CD14-positive monocyte (primary cell): ENCODE results near the gene CHERP. TPM values are rescaled to one million over a fixed set of nuclear protein-coding genes. Genes with fewer than 3 reads are reported as not detected.

Experiments used
- DNase-seq, 3 donors: peaks; one replicate each; pipeline ENCODE4 v3.0.0-alpha.2; 2011 to 2022
- H2AFZ ChIP-seq: 2 replicates; pipeline ENCODE4 v1.6.0; 2012; ENCODE audit warnings: mild to moderate bottlenecking, low read depth, low read length, inconsistent platforms; ENCODE audit not compliant: insufficient read depth, poor library complexity, severe bottlenecking
- H3K27ac ChIP-seq, 2 donors: 1 replicate in 1 of 2; 2 replicates in 1 of 2; pipeline ENCODE4 v1.5.1; 2012 to 2013; ENCODE audit warnings: low read length in 2 of 2, control low read depth in 1 of 2, inconsistent platforms in 1 of 2, low read depth in 1 of 2, mild to moderate bottlenecking in 1 of 2
- H3K27me3 ChIP-seq, 2 donors: one replicate each; pipeline versions ENCODE4 v1.6.0 to v1.6.1; 2011 to 2013; ENCODE audit warnings: low read length in 2 of 2; ENCODE audit not compliant: control insufficient read depth in 2 of 2, insufficient read depth in 2 of 2
- H3K36me3 ChIP-seq, 2 donors: replicated peaks in 1 of 2; 1 replicate in 1 of 2; 2 replicates in 1 of 2; pipeline versions ENCODE4 v1.5.1 to v1.6.1; 2012 to 2013; ENCODE audit warnings: low read length in 2 of 2, control low read depth in 1 of 2, inconsistent platforms in 1 of 2, mild to moderate bottlenecking in 1 of 2; ENCODE audit not compliant: insufficient read depth in 2 of 2, control insufficient read depth in 1 of 2
- H3K4me1 ChIP-seq, 2 donors: 1 replicate in 1 of 2; 2 replicates in 1 of 2; pipeline versions ENCODE4 v1.5.1 to v1.6.1; 2012 to 2013; ENCODE audit warnings: low read length in 2 of 2, control low read depth in 1 of 2, inconsistent platforms in 1 of 2, mild to moderate bottlenecking in 1 of 2, moderate library complexity in 1 of 2; ENCODE audit not compliant: insufficient read depth in 2 of 2, control insufficient read depth in 1 of 2
- H3K4me2 ChIP-seq: replicated peaks from 2 replicates; pipeline ENCODE3; 2012; ENCODE audit warnings: low read length, moderate library complexity, mild to moderate bottlenecking; ENCODE audit not compliant: poor library complexity, severe bottlenecking; ENCODE audit errors: extremely low read depth
- H3K4me3 ChIP-seq, 3 experiments: fragments of 200-600 bp in 1 of 3; sonication (generic) in 1 of 3; replicated peaks in 1 of 3; 1 replicate in 2 of 3; 2 replicates in 1 of 3; pipeline ENCODE4 v1.5.1; 2011 to 2013; ENCODE audit warnings: low read length in 3 of 3, mild to moderate bottlenecking in 3 of 3, control low read depth in 2 of 3, low read depth in 2 of 3, inconsistent platforms in 1 of 3, moderate library complexity in 1 of 3
- H3K79me2 ChIP-seq: 2 replicates; pipeline ENCODE4 v1.6.0; 2012; ENCODE audit warnings: mild to moderate bottlenecking, control low read depth, inconsistent platforms, low read length, moderate library complexity; ENCODE audit not compliant: insufficient read depth
- H3K9ac ChIP-seq: 2 replicates; pipeline ENCODE4 v1.6.0; 2017; ENCODE audit warnings: low read length, mild to moderate bottlenecking; ENCODE audit not compliant: insufficient read depth, poor library complexity, severe bottlenecking
- H3K9me3 ChIP-seq, 2 donors: replicated peaks in 1 of 2; 1 replicate in 1 of 2; 2 replicates in 1 of 2; pipeline versions ENCODE4 v1.5.1 to v1.6.1; 2012 to 2013; ENCODE audit warnings: low read length in 2 of 2, control low read depth in 1 of 2; ENCODE audit not compliant: control insufficient read depth in 1 of 2, insufficient read depth in 1 of 2
- H4K20me1 ChIP-seq: 2 replicates; pipeline ENCODE4 v1.6.0; 2012; ENCODE audit warnings: mild to moderate bottlenecking, low read length, control low read depth, moderate library complexity; ENCODE audit not compliant: insufficient read depth
- H3K27ac Mint-ChIP-seq, 7 donors: one replicate each; pipeline ENCODE4 v1.8.0; 2020; ENCODE audit warnings: mild to moderate bottlenecking in 7 of 7, mixed read lengths in 7 of 7, moderate library complexity in 6 of 7, inconsistent platforms in 2 of 7
- H3K27me3 Mint-ChIP-seq, 3 donors: one replicate each; pipeline ENCODE4 v1.8.0; 2021 to 2022; ENCODE audit warnings: low read depth in 3 of 3, mild to moderate bottlenecking in 3 of 3, mixed read lengths in 3 of 3, moderate library complexity in 3 of 3, inconsistent platforms in 1 of 3
- H3K36me3 Mint-ChIP-seq, 2 donors: one replicate each; pipeline ENCODE4 v1.8.0; 2020; ENCODE audit warnings: mixed read lengths in 2 of 2, inconsistent platforms in 1 of 2, mild to moderate bottlenecking in 1 of 2
- H3K4me1 Mint-ChIP-seq: one replicate; pipeline ENCODE4 v1.8.0; 2020; ENCODE audit warnings: mild to moderate bottlenecking, mixed read lengths
- H3K4me3 Mint-ChIP-seq, 2 donors: one replicate each; pipeline ENCODE4 v1.8.0; 2020; ENCODE audit warnings: mild to moderate bottlenecking in 2 of 2, mixed read lengths in 2 of 2, moderate library complexity in 1 of 2
- H3K9me3 Mint-ChIP-seq, 7 donors: one replicate each; pipeline ENCODE4 v1.8.0; 2020 to 2022; ENCODE audit warnings: mixed read lengths in 7 of 7, mild to moderate bottlenecking in 6 of 7, moderate library complexity in 6 of 7, inconsistent platforms in 2 of 7
- CTCF ChIP-seq: fragments of 200-600 bp; IDR thresholded peaks from one replicate; pipeline ENCODE4 v1.8.0; 2022; ENCODE audit warnings: antibody characterized with exemption, mild to moderate bottlenecking
- WGBS: methylation state at CpG from one replicate; pipeline ENCODE4 v1.1.5; 2013; ENCODE audit warnings: missing lambda C conversion rate; ENCODE audit not compliant: insufficient coverage; 5-methylcytosine and 5-hydroxymethylcytosine counted together
- intact Hi-C, 2 donors: fragments of 100-400 bp; cut with micrococcal nuclease; formaldehyde crosslinking; loops; one replicate each; pipeline versions ENCODE4 v1.15.0 to v1.15.1; 2023
- polyA plus RNA-seq, 3 donors: library from polyadenylated mRNA; depleted of rRNA in 1 of 3; unstranded in 2 of 3; stranded (reverse) in 1 of 3; fragments of 300-500 nt in 2 of 3; fragments of >200 nt in 1 of 3; fragmentation: Illumina TruSeq in 2 of 3; gene quantifications; 1 replicate in 2 of 3; 2 replicates in 1 of 3; pipeline ENCODE4 v1.2.3, GENCODE V29; 2012 to 2021
- small RNA-seq: library from RNA; depleted of rRNA; stranded (forward); fragments of <200 nt; gene quantifications from one replicate; pipeline ENCODE3, GENCODE V24; 2012; ENCODE audit warnings: low read depth; ENCODE audit not compliant: insufficient read length

The CHERP gene
- polyA plus RNA-seq, 3 donors, result 3.2 to 18.8 (median 5.3) TPM

GRCh38 chr19:16470911-16471811 lies 71.1 kb downstream of the CHERP start:
- DNase-seq, result peak in 1 of 3 donors; percentile 16
- Histone ChIP-seq H3K27ac (peak overlapping the region in 1 of 2 donors; percentile 59), H3K36me3 (no peaks in the 10 kb centered on the region), H3K4me2 (peak overlapping the region; percentile 97), H4K20me1 (peaks cover 48% of the 10 kb centered on the region), H3K79me2 (peaks cover 54% of the 10 kb centered on the region), H3K27me3 (no peaks in the 10 kb centered on the region), H3K4me1 (peaks cover 22 to 30% of the 10 kb centered on the region in 2 donors), H3K4me3 (peak overlapping the region; percentile 58 to 89 (median 67)), H2AFZ (peak overlapping the region; percentile 73), H3K9ac (peak overlapping the region; percentile 79), H3K9me3 (peaks cover 0 to 8% of the 10 kb centered on the region in 2 donors)
- intact Hi-C loops, result loop anchor here in 1 of 2 donors (2.0 kb wide), 1 partner anchor 24 kb away; no protein-coding TSS in a partner anchor
- Mint-ChIP-seq H3K4me1 (peaks cover 31% of the 10 kb centered on the region), H3K36me3 (peaks cover 15% of the 10 kb centered on the region in 2 donors), H3K27me3 (peaks cover 0 to 2% (median 0%) of the 10 kb centered on the region in 3 donors), H3K9me3 (peaks cover 0 to 8% (median 5%) of the 10 kb centered on the region in 7 donors), H3K4me3 (peak overlapping the region; percentile 85 to 92), H3K27ac (peak overlapping the region in 5 of 7 donors; percentile 62 to 82 (median 71))
- no peak for TF ChIP-seq CTCF
- under 1% methylated on average over 63 of the region's 67 CpGs for WGBS

- Histone ChIP-seq H3K36me3 (no peaks in the 10 kb centered on the region), H2AFZ (no peak overlapping the region), H3K27me3 (no peaks in the 10 kb centered on the region), H3K9ac (no peak overlapping the region), H4K20me1 (peaks cover 54% of the 10 kb centered on the region), H3K4me2 (peak overlapping the region; percentile 97), H3K79me2 (peaks cover 60% of the 10 kb centered on the region), H3K9me3 (peaks cover 0 to 8% of the 10 kb centered on the region in 2 donors), H3K27ac (no peak overlapping the region), H3K4me3 (peak overlapping the region in 1 of 3 experiments; percentile 89), H3K4me1 (peaks cover 22 to 30% of the 10 kb centered on the region in 2 donors)
- intact Hi-C loops, result loop anchor here in 1 of 2 donors (2.0 kb wide), 1 partner anchor 24 kb away; no protein-coding TSS in a partner anchor
- peaks cover 0 to 8% (median 5%) of the 10 kb centered on the region in 7 donors for H3K9me3 Mint-ChIP-seq
- WGBS, result 100% methylated on average over 2 of the region's 7 CpGs
- H3K27me3 Mint-ChIP-seq, result peaks cover 0 to 2% (median 0%) of the 10 kb centered on the region in 3 donors
- peaks cover 32% of the 10 kb centered on the region for H3K4me1 Mint-ChIP-seq
- H3K36me3 Mint-ChIP-seq, result peaks cover 15 to 16% of the 10 kb centered on the region in 2 donors
- TF ChIP-seq CTCF, result no peak
- H3K27ac Mint-ChIP-seq, result peak overlapping the region in 1 of 7 donors; percentile 50
- no peak for DNase-seq
- H3K4me3 Mint-ChIP-seq, result peak overlapping the region; percentile 85 to 92
Observed at GRCh38 chr19:16470541-16470910, 71.7 kb downstream of the CHERP start.

Small RNA genes within 50 kb of the gene (small RNA-seq; reads per million reads assigned to genes)
- not detected for gene RN7SL146P

Other genes with a start within 250 kb of the CHERP start
- gene KLF2, start 217.6 kb downstream of the CHERP start, polyA plus RNA-seq, result 100 to 1,000 TPM in 1 of 3 donors, 10 to 100 TPM in 2; 34.0 to 331 (median 51.4) TPM
- gene EPS15L1, start 70.5 kb downstream of the CHERP start, polyA plus RNA-seq, result 10 to 100 TPM in 1 of 3 donors, 1 to 10 TPM in 2; 5.2 to 29.5 (median 6.1) TPM
- not detected for gene CALR3, start 46.3 kb downstream of the CHERP start, polyA plus RNA-seq
- under 1 TPM in 2 of 3 donors, not detected in 1; 0.58 to 0.65 TPM for gene C19orf44, start 46.0 kb downstream of the CHERP start, polyA plus RNA-seq
- 10 to 100 TPM; 12.1 to 28.8 (median 13.5) TPM for gene SLC35E1, start 30.0 kb upstream of the CHERP start, polyA plus RNA-seq
- 1 to 10 TPM; 1.1 to 7.1 (median 2.1) TPM for gene MED26, start 85.8 kb upstream of the CHERP start, polyA plus RNA-seq
- 10 to 100 TPM; 65.5 to 91.7 (median 86.7) TPM for gene SMIM7, start 117.7 kb upstream of the CHERP start, polyA plus RNA-seq
- 10 to 100 TPM in 2 of 3 donors, 1 to 10 TPM in 1; 8.5 to 21.6 (median 10.6) TPM for gene TMEM38A, start 118.7 kb upstream of the CHERP start, polyA plus RNA-seq
- gene NWD1, start 177.4 kb upstream of the CHERP start, polyA plus RNA-seq, result under 1 TPM in 2 of 3 donors, not detected in 1; 0.03 to 0.05 TPM